Left lung (tissue), 10 donors: Measurements from ENCODE around the gene SERPINA1. TPM values are rescaled to one million over a fixed set of nuclear protein-coding genes. Genes with fewer than 3 reads are reported as not detected.

Experiments
- ATAC-seq: fragments of 200-7000 bp; cut with Tn5 transposase; one replicate; pipeline ENCODE4 v1.9.1; 2020; ENCODE audit warnings: moderate library complexity
- DNase-seq, 4 donors: peaks; one replicate each; pipeline ENCODE4 v3.0.0-alpha.2; 2013 to 2020
- H3K27ac ChIP-seq, 2 donors: fragments of 200-600 bp; sonication (generic) in 1 of 2; one replicate each; pipeline versions ENCODE4 v1.5.0 to v1.8.0; 2020 to 2021
- H3K27me3 ChIP-seq, 2 donors: fragments of 200-600 bp; sonication (generic) in 1 of 2; one replicate each; pipeline versions ENCODE4 v1.5.0 to v1.8.0; 2020 to 2021
- H3K36me3 ChIP-seq, 2 donors: fragments of 200-600 bp; sonication (generic) in 1 of 2; one replicate each; pipeline versions ENCODE4 v1.5.0 to v1.8.0; 2020 to 2021
- H3K4me1 ChIP-seq, 2 donors: fragments of 200-600 bp; one replicate each; pipeline ENCODE4 v1.8.0; 2021
- H3K4me3 ChIP-seq, 2 donors: fragments of 200-600 bp; sonication (generic) in 1 of 2; one replicate each; pipeline versions ENCODE4 v1.5.0 to v1.8.0; 2020 to 2021; ENCODE audit warnings: mild to moderate bottlenecking in 1 of 2
- H3K9me3 ChIP-seq, 2 donors: fragments of 200-600 bp; sonication (generic) in 1 of 2; one replicate each; pipeline versions ENCODE4 v1.5.0 to v1.8.0; 2020 to 2021
- CTCF ChIP-seq, 2 donors: fragments of 200-600 bp; sonication (generic) in 1 of 2; IDR thresholded peaks; one replicate each; pipeline versions ENCODE4 v1.5.0 to v1.8.0; 2021; ENCODE audit warnings: antibody characterized with exemption in 2 of 2
- intact Hi-C, 2 donors: fragments of 100-400 bp; cut with DNase I; formaldehyde crosslinking; loops; one replicate each; pipeline versions ENCODE4 v1.11.2 to v1.14.2; 2022
- polyA plus RNA-seq, 6 donors: library from polyadenylated mRNA; unstranded; fragments of 120-200 nt; gene quantifications; one replicate each; pipeline ENCODE4 v1.2.1, GENCODE V29; 2013; ENCODE audit not compliant: insufficient read length in 6 of 6
- total RNA-seq, 2 donors: library from RNA; stranded (reverse); fragmentation: NEBNext Ultra II Directional; extraction: Animal tissue kit (Norgen Biotek cat#: 25700); gene quantifications; one replicate each; pipeline ENCODE4 v1.2.1, GENCODE V29; 2021
- donor health status: DM: no; HTN: yes; CAD: no.
- donor health status: DM: no; HTN: no; CAD: no.

SERPINA1 gene
- total and polyA plus RNA-seq, 8 donors = 5.1 to 1,514 (median 8.5) TPM

DNA sequence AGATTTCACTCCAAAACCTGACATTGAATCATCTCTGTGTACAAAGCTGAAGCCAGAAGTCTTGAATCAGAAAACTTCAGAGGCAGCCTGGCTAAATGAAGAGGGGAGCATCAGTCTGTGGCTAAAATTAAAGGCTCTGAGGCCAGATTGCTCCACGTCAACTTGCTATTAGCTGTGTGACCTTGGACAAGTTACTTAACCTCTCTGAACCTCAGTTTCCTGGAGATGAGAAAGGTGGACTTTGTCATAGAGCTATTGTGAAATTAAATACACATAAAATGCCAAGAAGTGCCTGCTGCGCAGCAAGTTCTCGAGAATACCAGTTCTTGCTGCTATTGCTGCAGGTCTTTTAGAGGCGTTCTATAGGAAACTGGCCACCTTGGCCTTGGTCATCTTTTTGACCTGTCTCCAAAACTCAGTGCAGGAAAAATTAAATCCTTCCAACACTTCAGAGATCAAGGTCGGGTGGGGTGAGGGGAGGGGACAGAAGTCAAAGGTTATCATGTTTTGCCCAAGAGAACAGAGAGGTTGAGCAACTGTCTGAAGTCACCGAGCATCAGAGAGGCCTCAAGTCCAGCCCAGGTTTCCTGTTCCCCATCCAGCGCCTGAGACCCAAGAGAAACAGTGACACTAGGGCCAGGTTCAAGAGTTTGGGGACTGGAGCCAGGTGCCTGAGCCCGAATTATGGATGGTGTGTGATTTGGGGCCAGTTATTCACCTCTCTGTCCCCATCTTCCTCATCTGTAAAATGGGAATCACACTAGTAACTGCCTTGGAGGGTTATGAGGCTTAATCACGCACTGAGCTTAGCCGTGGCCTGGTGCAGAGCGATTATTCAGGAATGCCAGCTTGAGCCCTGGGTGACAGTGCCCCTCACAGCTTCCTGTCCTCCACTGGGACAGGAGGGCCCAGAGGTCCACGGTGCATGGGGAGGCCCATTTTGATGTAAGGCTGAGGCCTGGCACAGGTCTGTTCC, 1.1 kb downstream of the SERPINA1 start:
- TF ChIP-seq CTCF (IDR thresholded peaks at IDR 0.05) = no peak
- no peaks in the 10 kb centered on the region for H3K27me3 ChIP-seq
- H3K4me3 ChIP-seq = peak overlapping the region; percentile 9 to 55
- no peak for ATAC-seq
- H3K27ac ChIP-seq = peak overlapping the region; percentile 89 to 93
- DNase-seq = peak in 1 of 4 donors; percentile 24
- peaks cover 0 to 17% of the 10 kb centered on the region in 2 donors for H3K36me3 ChIP-seq
- peaks cover 5 to 87% of the 10 kb centered on the region in 2 donors for H3K4me1 ChIP-seq
- intact Hi-C loops = no loop called here
- no peaks in the 10 kb centered on the region for H3K9me3 ChIP-seq

GRCh38 chr14:94386085-94387031, 2.0 kb downstream of the SERPINA1 start:
- no peak for TF ChIP-seq CTCF (IDR thresholded peaks at IDR 0.05)
- Histone ChIP-seq H3K27ac (peak overlapping the region in 1 of 2 donors; percentile 93), H3K27me3 (no peaks in the 10 kb centered on the region), H3K36me3 (peaks cover 0 to 27% of the 10 kb centered on the region in 2 donors), H3K4me1 (peaks cover 0 to 87% of the 10 kb centered on the region in 2 donors), H3K4me3 (peak overlapping the region in 1 of 2 donors; percentile 55), H3K9me3 (no peaks in the 10 kb centered on the region)
- intact Hi-C loops = no loop called here
- ATAC-seq = no peak
- peak in 1 of 4 donors; percentile 13 for DNase-seq

GRCh38 chr14:94385553-94386057, 2.8 kb downstream of the SERPINA1 start:
- H3K4me3 ChIP-seq = peak overlapping the region in 1 of 2 donors; percentile 55
- no peak for TF ChIP-seq CTCF (IDR thresholded peaks at IDR 0.05)
- no peaks in the 10 kb centered on the region for H3K27me3 ChIP-seq
- DNase-seq = peak in 1 of 4 donors; percentile 12
- intact Hi-C loops = no loop called here
- H3K36me3 ChIP-seq = peaks cover 0 to 34% of the 10 kb centered on the region in 2 donors
- peak overlapping the region; percentile 39 to 93 for H3K27ac ChIP-seq
- no peaks in the 10 kb centered on the region for H3K9me3 ChIP-seq
- no peak for ATAC-seq
- H3K4me1 ChIP-seq = peaks cover 0 to 86% of the 10 kb centered on the region in 2 donors

DNA sequence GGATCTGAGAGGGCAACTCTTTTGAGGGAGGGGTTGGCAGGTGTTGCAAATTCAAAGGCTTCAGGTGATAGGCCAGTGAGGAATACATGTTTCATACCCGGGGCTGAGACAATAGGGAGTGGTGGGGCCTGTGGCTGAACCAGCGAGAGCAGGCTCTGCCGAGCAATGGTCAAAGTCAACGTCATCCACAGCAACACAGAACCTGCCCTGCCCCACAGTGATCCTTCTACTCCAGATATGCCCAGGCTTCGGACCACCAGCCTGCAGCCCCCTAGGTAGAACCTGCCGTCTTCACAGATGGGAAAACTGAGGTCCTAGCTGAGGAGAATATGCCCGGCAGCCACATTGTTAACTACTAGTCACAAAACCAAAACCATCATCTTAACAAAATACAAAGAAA, 4.1 kb downstream of the SERPINA1 start:
- Histone ChIP-seq H3K4me3 (no peak overlapping the region), H3K27ac (peak overlapping the region; percentile 39 to 93), H3K36me3 (peaks cover 0 to 47% of the 10 kb centered on the region in 2 donors), H3K27me3 (no peaks in the 10 kb centered on the region), H3K4me1 (peaks cover 0 to 79% of the 10 kb centered on the region in 2 donors), H3K9me3 (no peaks in the 10 kb centered on the region)
- no peak for TF ChIP-seq CTCF (IDR thresholded peaks at IDR 0.05)
- peak in 2 of 4 donors; percentile 20 to 35 for DNase-seq
- intact Hi-C loops = no loop called here
- ATAC-seq = no peak
